Lower leg skin (tissue), 4 donors: ENCODE measurements around the gene CLTA. TPM values are rescaled to one million over a fixed set of nuclear protein-coding genes. Genes with fewer than 3 reads are reported as not detected.
A peak's percentile ranks its signal among the peaks of the same experiment; 100 is the strongest.
"Not testable (repeated sequence)": the region's sequence is repeated elsewhere in the genome, so short reads cannot be mapped to it uniquely, and the experiment has no call there.

ENCODE experiments used
- DNase-seq, 2 donors: peaks; one replicate each; pipeline ENCODE4 v3.0.0-alpha.2; 2019; ENCODE audit warnings: low spot score in 2 of 2
- H3K4me3 ChIP-seq: fragments of 200-600 bp; sonication (generic); 2 replicates; pipeline ENCODE4 v1.5.1; 2017; ENCODE audit warnings: mild to moderate bottlenecking, low read depth; ENCODE audit not compliant: poor library complexity, severe bottlenecking
- POLR2A ChIP-seq, 2 donors: fragments of 450-650 bp; IDR thresholded peaks; one replicate each; pipeline ENCODE4 v1.6.1; 2016 to 2017; ENCODE audit warnings: antibody characterized with exemption in 2 of 2, mild to moderate bottlenecking in 1 of 2, moderate library complexity in 1 of 2
- WGBS, 2 donors: methylation state at CpG; one replicate each; pipeline ENCODE4 v1.1.5; 2018; 5-methylcytosine and 5-hydroxymethylcytosine counted together
- intact Hi-C: fragments of 100-400 bp; cut with DNase I; formaldehyde crosslinking; loops from one replicate; pipeline ENCODE4 v1.15.0; 2023; ENCODE audit warnings: low total_unique reads
- total RNA-seq, 4 donors: library from RNA; depleted of rRNA; stranded (reverse); fragments of >200 nt; gene quantifications; one replicate each; pipeline ENCODE4 v1.1.0, GENCODE V29; 2016
- TF ChIP-seq, protein P1 (sequence below), 3 donors: fragments of 450-650 bp; IDR thresholded peaks; one replicate each; pipeline ENCODE4 v1.5.1; 2016; ENCODE audit warnings: antibody characterized with exemption in 3 of 3, mild to moderate bottlenecking in 3 of 3, moderate library complexity in 2 of 3

Gene CLTA
- total RNA-seq, 4 donors from 2014 or later = 162 to 240 (median 213) TPM

DNA sequence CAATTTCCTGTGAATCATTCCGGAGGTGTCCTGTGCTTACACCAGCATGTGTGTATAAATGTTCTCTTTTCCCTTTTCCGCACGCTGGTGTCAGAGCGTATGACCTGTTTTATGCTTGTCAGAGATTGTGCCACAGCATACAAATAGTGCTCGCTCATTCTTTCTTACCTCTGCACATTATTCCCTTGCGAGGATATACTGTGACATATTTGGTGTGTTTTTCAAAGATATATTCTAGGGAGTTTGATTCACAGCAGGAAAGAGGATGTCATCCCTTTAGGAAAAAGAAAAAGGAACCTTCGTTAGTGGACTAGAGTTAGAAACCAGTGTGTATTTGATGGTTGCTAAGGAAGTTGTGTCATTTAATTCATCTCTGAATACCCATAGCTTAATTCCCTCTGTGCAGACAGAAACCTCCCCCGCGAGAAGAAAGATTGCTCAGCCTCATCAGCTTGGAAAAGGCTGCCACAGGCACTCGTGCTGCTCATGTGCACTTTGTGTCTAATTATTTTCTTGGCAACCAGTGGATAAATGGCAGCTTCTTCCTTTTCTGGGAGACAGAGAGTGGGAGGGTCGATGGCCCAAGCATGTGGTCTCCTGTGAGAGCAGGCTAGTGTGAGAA, 36.3 kb upstream of the CLTA start:
- no peak overlapping the region for H3K4me3 ChIP-seq
- TF ChIP-seq, protein P1, sequence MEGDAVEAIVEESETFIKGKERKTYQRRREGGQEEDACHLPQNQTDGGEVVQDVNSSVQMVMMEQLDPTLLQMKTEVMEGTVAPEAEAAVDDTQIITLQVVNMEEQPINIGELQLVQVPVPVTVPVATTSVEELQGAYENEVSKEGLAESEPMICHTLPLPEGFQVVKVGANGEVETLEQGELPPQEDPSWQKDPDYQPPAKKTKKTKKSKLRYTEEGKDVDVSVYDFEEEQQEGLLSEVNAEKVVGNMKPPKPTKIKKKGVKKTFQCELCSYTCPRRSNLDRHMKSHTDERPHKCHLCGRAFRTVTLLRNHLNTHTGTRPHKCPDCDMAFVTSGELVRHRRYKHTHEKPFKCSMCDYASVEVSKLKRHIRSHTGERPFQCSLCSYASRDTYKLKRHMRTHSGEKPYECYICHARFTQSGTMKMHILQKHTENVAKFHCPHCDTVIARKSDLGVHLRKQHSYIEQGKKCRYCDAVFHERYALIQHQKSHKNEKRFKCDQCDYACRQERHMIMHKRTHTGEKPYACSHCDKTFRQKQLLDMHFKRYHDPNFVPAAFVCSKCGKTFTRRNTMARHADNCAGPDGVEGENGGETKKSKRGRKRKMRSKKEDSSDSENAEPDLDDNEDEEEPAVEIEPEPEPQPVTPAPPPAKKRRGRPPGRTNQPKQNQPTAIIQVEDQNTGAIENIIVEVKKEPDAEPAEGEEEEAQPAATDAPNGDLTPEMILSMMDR (IDR thresholded peaks at IDR 0.05) = no peak
- no peak for TF ChIP-seq POLR2A (IDR thresholded peaks at IDR 0.05)
- WGBS, 2 donors = 25 to 38% methylated on average over 11 of the region's 11 CpGs
- intact Hi-C loops = no loop called here
- DNase-seq = peak in 1 of 2 donors; percentile 87

DNA sequence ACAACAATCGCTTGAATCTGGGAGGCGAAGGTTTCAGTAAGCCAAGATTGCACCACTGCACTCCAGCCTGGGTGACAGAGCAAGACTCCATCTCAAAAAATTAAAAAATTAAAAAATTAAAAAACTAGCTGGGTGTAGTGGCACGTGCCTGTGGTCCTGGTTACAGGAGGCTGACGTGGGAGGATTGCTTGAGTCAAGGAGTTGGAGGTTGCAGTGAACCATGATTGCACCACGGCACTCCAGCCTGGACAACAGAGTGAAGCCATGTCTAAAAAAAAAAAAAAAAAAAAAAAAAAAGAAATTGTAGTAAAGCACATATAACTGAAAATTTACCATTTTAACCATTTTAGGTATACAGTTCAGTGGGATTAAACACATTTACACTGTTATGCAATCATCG, 34.6 kb upstream of the CLTA start:
- DNase-seq = no peak
- H3K4me3 ChIP-seq = no peak overlapping the region
- TF ChIP-seq, protein P1 (IDR thresholded peaks at IDR 0.05) = no peak
- no peak for TF ChIP-seq POLR2A (IDR thresholded peaks at IDR 0.05)
- intact Hi-C loops = no loop called here
- 97 to 98% methylated on average over 6 of the region's 6 CpGs for WGBS, 2 donors

DNA sequence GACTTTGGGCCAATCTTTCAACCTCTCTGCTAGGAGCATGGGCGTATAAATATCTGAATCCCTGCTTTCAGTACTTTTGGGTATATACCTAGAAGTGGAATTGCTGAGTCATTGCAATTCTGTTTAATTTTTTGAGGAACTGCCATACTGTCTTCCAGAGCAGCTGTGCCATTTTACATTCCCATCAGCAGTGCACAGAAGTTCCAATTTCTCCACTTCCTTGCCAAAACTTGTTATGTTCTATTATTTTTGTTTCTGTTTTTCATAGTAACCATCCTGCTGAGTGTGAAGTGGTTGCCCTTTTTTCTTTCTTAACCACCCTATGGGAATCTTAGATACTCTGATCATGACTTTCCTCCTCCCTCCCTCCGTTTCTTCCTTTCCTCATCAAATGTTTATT, 32.6 kb upstream of the CLTA start:
- WGBS, 2 donors = 45 to 63% methylated on average over 2 of the region's 2 CpGs
- H3K4me3 ChIP-seq = no peak overlapping the region
- no peak for DNase-seq
- intact Hi-C loops = no loop called here
- TF ChIP-seq, protein P1 (IDR thresholded peaks at IDR 0.05) = no peak

DNA sequence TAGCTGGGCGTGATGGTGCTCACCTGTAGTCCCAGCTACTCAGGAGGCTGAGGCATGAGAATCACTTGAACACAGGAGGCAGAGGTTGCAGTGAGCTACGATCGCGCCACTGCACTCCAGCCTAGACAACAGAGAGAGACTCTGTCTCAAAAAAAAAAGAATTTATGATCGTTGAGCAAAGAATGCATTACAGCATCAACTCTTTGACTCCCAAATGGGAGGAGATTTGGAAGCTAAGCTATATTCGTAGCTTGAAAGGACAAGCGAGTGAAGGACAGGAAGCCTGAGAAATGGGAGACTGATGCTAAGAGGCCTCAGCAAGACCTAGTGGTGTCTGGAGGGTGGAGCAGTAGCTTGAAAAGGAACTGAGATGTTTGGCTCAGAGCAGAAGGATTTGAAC, 31.8 kb upstream of the CLTA start:
- intact Hi-C loops = no loop called here
- H3K4me3 ChIP-seq = no peak overlapping the region
- DNase-seq = no peak
- no peak for TF ChIP-seq POLR2A (IDR thresholded peaks at IDR 0.05)
- TF ChIP-seq, protein P1 (IDR thresholded peaks at IDR 0.05) = no peak
- 65 to 73% methylated on average over 7 of the region's 7 CpGs for WGBS, 2 donors

DNA sequence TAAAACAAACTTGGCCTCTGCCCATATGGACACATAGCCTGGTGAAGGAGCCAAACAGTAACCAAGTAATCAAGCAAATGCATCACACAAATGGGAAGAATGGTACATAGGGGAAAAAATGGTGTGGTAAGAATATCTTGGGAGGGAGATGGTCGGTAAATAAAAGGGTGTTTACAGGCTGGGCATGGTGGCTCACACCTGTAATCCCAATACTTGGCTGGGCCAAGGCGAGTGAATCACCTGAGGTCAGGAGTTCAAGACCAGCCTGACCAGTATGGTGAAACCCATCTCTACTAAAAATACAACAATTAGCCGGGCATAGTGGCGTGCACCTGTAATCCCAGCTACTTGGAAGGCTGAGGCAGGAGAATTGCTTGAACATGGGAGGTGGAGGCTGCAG, 31.2 kb upstream of the CLTA start:
- H3K4me3 ChIP-seq, intact Hi-C loops, DNase-seq: not testable (repeated sequence)
- WGBS, 2 donors = 73 to 90% methylated on average over 4 of the region's 4 CpGs

DNA sequence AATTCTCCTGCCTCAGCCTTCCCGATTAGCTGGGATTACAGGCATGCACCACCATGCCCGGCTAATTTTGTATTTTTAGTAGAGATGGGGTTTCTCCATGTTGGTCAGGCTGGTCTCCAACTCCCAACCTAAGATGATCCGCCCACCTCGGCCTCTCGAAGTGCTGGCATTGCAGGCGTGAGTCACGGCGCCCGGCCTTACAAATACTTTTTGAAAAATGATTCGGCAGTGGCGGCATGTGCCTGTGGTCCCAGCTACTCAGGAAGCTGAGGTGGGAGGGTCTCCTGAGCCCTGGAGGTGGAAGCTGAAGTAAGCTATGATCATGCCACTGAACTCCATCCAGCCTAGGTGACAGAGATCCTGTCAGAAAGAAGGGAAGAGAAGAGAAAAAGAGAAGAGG, 30.6 kb upstream of the CLTA start:
- intact Hi-C loops = loop anchor here (10.0 kb wide), 1 partner anchor 55 kb away; no protein-coding TSS in a partner anchor
- WGBS, 2 donors = 77 to 82% methylated on average over 11 of the region's 11 CpGs
- not testable (repeated sequence) for H3K4me3 ChIP-seq, DNase-seq

DNA sequence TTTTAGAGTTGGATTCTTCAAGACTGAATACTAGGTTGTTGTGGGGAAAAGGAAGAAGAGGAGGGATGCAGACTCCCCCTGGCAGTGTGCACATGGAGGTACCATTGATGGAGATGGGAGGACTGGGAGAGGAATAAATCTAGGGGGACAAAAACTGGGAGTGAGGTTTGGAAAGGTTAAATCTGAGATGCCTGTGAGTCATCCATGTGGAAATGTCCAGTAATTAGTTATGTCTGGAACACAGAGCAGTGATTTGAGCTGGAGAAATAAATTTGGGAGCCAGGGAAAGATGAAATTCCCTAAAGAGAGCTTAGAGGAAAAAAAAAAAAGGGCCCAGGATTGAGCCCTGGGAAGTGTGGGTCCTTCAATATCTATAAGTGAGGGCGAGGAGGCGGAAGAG, 29.5 kb upstream of the CLTA start:
- no peak overlapping the region for H3K4me3 ChIP-seq
- 59 to 77% methylated on average over 2 of the region's 2 CpGs for WGBS, 2 donors
- no peak for DNase-seq
- no peak for TF ChIP-seq POLR2A (IDR thresholded peaks at IDR 0.05)
- TF ChIP-seq, protein P1 (IDR thresholded peaks at IDR 0.05) = no peak
- intact Hi-C loops = loop anchor here (10.0 kb wide), 1 partner anchor 56 kb away; no protein-coding TSS in a partner anchor
